Measurements from ENCODE around the gene SRSF10. TPM values are rescaled to one million over a fixed set of nuclear protein-coding genes. Genes with fewer than 3 reads are reported as not detected.
A peak's percentile ranks its signal among the peaks of the same experiment; 100 is the strongest.

The SRSF10 gene
- total and polyA plus RNA-seq, 2 experiments from 2014 or later, result 99.4 to 121 TPM

GRCh38 chr1:23979387-23979880 is 693 bp downstream of the SRSF10 start:
- peaks cover 57% of the 10 kb centered on the region for H3K79me2 ChIP-seq (ENCODE audit: insufficient read depth)
- peaks cover 11% of the 10 kb centered on the region; the same call in 1 of the 2 replicates for H4K20me1 ChIP-seq (ENCODE audit: insufficient read depth)
- peak overlapping the region; percentile 95 for H3K4me2 ChIP-seq (ENCODE audit: unreplicated experiment)
- 1% methylated on average over 11 to 13 of the region's 13 CpGs for WGBS, 2 experiments (ENCODE audit: low coverage in 1 of 2, low lambda C conversion rate in 2 of 2, missing lambda C conversion rate in 2 of 2)
- H3K4me3 ChIP-seq, result peak overlapping the region; percentile 98
- H3K4me1 ChIP-seq (ENCODE audit: insufficient read depth), result peaks cover 37% of the 10 kb centered on the region
- in situ Hi-C loops (cut with MboI), result no loop called here
- peak overlapping the region; percentile 96 for H3K27ac ChIP-seq
- peaks cover 12% of the 10 kb centered on the region; the same call in 1 of the 2 replicates for H3K36me3 ChIP-seq (ENCODE audit: low read depth)
- TF ChIP-seq EZH2 (IDR thresholded peaks at IDR 0.05; ENCODE audit: insufficient read depth, poor library complexity, severe bottlenecking) (no peak), EZH2phosphoT487 (IDR thresholded peaks at IDR 0.05; ENCODE audit: insufficient read depth, low read depth) (no peak)
- no peaks in the 10 kb centered on the region for H3K9me3 ChIP-seq (ENCODE audit: low read depth)
- 0 out of 2 replicates have a peak, but pooled peaks cover 4% of the 10 kb centered on the region for H3F3A ChIP-seq (ENCODE audit: insufficient read depth)
- 0 out of 2 replicates have a peak overlapping the region, but pooled peaks have one; percentile 31 for H2AFZ ChIP-seq
- no peaks in the 10 kb centered on the region for H3K27me3 ChIP-seq (replicated peaks; ENCODE audit: insufficient read depth)
- peak overlapping the region; percentile 99 for H3K9ac ChIP-seq
- no peaks in the 10 kb centered on the region for H3K9me2 ChIP-seq (ENCODE audit: insufficient read depth)
- no peak for DNase-seq

- H3K4me3 ChIP-seq, result peak overlapping the region; percentile 98
- in situ Hi-C loops (cut with MboI), result no loop called here
- TF ChIP-seq EZH2 (IDR thresholded peaks at IDR 0.05; ENCODE audit: insufficient read depth, poor library complexity, severe bottlenecking), result no peak
- no peak for TF ChIP-seq EZH2phosphoT487 (IDR thresholded peaks at IDR 0.05; ENCODE audit: insufficient read depth, low read depth)
- DNase-seq, result no peak
- no peaks in the 10 kb centered on the region for H3K27me3 ChIP-seq (replicated peaks; ENCODE audit: insufficient read depth)
- H3K27ac ChIP-seq, result peak overlapping the region; percentile 96
- WGBS, 2 experiments (ENCODE audit: low coverage in 1 of 2, low lambda C conversion rate in 2 of 2, missing lambda C conversion rate in 2 of 2), result 1 to 4% methylated on average over 4 of the region's 4 CpGs
- H3K36me3 ChIP-seq (ENCODE audit: low read depth), result peaks cover 16% of the 10 kb centered on the region
- peaks cover 36% of the 10 kb centered on the region for H3K4me1 ChIP-seq (ENCODE audit: insufficient read depth)
- 0 out of 2 replicates have a peak, but pooled peaks cover 4% of the 10 kb centered on the region for H3F3A ChIP-seq (ENCODE audit: insufficient read depth)
- no peaks in the 10 kb centered on the region for H3K9me3 ChIP-seq (ENCODE audit: low read depth)
- H3K4me2 ChIP-seq (ENCODE audit: unreplicated experiment), result peak overlapping the region; percentile 95
- H3K9ac ChIP-seq, result peak overlapping the region; percentile 99
- H3K79me2 ChIP-seq (ENCODE audit: insufficient read depth), result peaks cover 63% of the 10 kb centered on the region
- no peaks in the 10 kb centered on the region for H3K9me2 ChIP-seq (ENCODE audit: insufficient read depth)
- H2AFZ ChIP-seq, result no peak overlapping the region
- H4K20me1 ChIP-seq (ENCODE audit: insufficient read depth), result peaks cover 11% of the 10 kb centered on the region; the same call in 1 of the 2 replicates
Measured at GRCh38 chr1:23978805-23979204, 1.3 kb downstream of the SRSF10 start.

GRCh38 chr1:23977854-23978191 is 2.3 kb downstream of the SRSF10 start:
- DNase-seq, result peak; percentile 10
- in situ Hi-C loops (cut with MboI), result no loop called here
- Histone ChIP-seq H3K27me3 (replicated peaks; ENCODE audit: insufficient read depth) (no peaks in the 10 kb centered on the region), H3K9ac (peak overlapping the region; percentile 99), H3K9me3 (ENCODE audit: low read depth) (no peaks in the 10 kb centered on the region), H3K79me2 (ENCODE audit: insufficient read depth) (peaks cover 73% of the 10 kb centered on the region), H3K4me1 (ENCODE audit: insufficient read depth) (peaks cover 36% of the 10 kb centered on the region), H2AFZ (no peak overlapping the region), H3K4me2 (ENCODE audit: unreplicated experiment) (peak overlapping the region; percentile 95), H4K20me1 (ENCODE audit: insufficient read depth) (peaks cover 11% of the 10 kb centered on the region; the same call in 1 of the 2 replicates), H3K9me2 (ENCODE audit: insufficient read depth) (no peaks in the 10 kb centered on the region), H3K36me3 (ENCODE audit: low read depth) (peaks cover 21% of the 10 kb centered on the region), H3K4me3 (peak overlapping the region; percentile 98), H3K27ac (peak overlapping the region; percentile 1; the same call in 1 of the 2 replicates), H3F3A (ENCODE audit: insufficient read depth) (0 out of 2 replicates have a peak, but pooled peaks cover 4% of the 10 kb centered on the region)
- no peak for TF ChIP-seq EZH2phosphoT487 (IDR thresholded peaks at IDR 0.05; ENCODE audit: insufficient read depth, low read depth)
- no peak for TF ChIP-seq EZH2 (IDR thresholded peaks at IDR 0.05; ENCODE audit: insufficient read depth, poor library complexity, severe bottlenecking)
- WGBS, 2 experiments (ENCODE audit: low coverage in 1 of 2, low lambda C conversion rate in 2 of 2, missing lambda C conversion rate in 2 of 2), result 93 to 96% methylated on average over 1 of the region's 1 CpG

DNA sequence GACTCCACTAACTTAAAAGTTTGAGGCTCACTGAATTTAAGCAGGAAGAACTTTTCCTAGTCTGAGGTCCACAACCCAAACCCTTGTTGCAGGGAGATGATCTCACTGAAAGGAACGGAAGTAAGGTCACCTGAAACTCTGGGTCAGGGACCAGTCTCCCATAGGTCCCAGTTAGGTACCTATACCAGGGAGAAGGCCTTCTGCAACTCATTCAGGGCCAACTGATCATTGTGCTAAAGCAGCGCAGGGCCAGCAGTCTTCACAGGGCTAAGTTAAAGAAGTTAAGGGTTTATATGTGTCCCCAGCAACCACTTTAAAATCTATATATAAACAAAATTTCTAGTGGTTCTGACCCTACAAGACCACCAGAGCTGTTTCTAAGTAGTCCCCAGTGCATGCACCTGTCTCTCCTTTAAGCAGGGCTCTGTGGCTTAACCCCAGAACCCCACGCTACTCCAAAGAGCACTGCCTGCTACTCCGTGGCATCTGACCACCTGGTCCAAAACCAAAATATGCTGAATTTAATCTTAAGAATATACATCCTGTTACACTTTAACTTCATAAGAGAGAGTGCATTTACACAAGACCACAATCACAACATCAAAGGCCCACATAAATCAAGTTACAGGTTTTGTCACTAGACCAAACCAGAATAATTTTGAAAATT is 2.8 kb downstream of the SRSF10 start:
- in situ Hi-C loops (cut with MboI), result no loop called here
- no peak overlapping the region for H3K27ac ChIP-seq
- no peaks in the 10 kb centered on the region for H3K27me3 ChIP-seq (replicated peaks; ENCODE audit: insufficient read depth)
- no peak for DNase-seq
- H3K9me2 ChIP-seq (ENCODE audit: insufficient read depth), result no peaks in the 10 kb centered on the region
- H4K20me1 ChIP-seq (ENCODE audit: insufficient read depth), result peaks cover 11% of the 10 kb centered on the region; the same call in 1 of the 2 replicates
- TF ChIP-seq EZH2 (IDR thresholded peaks at IDR 0.05; ENCODE audit: insufficient read depth, poor library complexity, severe bottlenecking), result no peak
- TF ChIP-seq EZH2phosphoT487 (IDR thresholded peaks at IDR 0.05; ENCODE audit: insufficient read depth, low read depth), result no peak
- peaks cover 78% of the 10 kb centered on the region for H3K79me2 ChIP-seq (ENCODE audit: insufficient read depth)
- H2AFZ ChIP-seq, result no peak overlapping the region
- peak overlapping the region; percentile 95 for H3K4me2 ChIP-seq (ENCODE audit: unreplicated experiment)
- H3K9me3 ChIP-seq (ENCODE audit: low read depth), result no peaks in the 10 kb centered on the region
- H3K9ac ChIP-seq, result peak overlapping the region; percentile 99
- peaks cover 36% of the 10 kb centered on the region for H3K4me1 ChIP-seq (ENCODE audit: insufficient read depth)
- 0 out of 2 replicates have a peak, but pooled peaks cover 4% of the 10 kb centered on the region for H3F3A ChIP-seq (ENCODE audit: insufficient read depth)
- peak overlapping the region; percentile 98 for H3K4me3 ChIP-seq
- WGBS, 2 experiments (ENCODE audit: low coverage in 1 of 2, low lambda C conversion rate in 2 of 2, missing lambda C conversion rate in 2 of 2), result 57% methylated on average over 4 of the region's 4 CpGs
- peaks cover 21% of the 10 kb centered on the region for H3K36me3 ChIP-seq (ENCODE audit: low read depth)

All from GM23248 (cell line).